Measurements from ENCODE around the gene MCRS1. TPM values are rescaled to one million over a fixed set of nuclear protein-coding genes. Genes with fewer than 3 reads are reported as not detected.

Gene MCRS1
- total RNA-seq, 4 donors from 2014 or later, result 31.2 to 57.2 (median 33.1) TPM

- TF ChIP-seq, protein P1, sequence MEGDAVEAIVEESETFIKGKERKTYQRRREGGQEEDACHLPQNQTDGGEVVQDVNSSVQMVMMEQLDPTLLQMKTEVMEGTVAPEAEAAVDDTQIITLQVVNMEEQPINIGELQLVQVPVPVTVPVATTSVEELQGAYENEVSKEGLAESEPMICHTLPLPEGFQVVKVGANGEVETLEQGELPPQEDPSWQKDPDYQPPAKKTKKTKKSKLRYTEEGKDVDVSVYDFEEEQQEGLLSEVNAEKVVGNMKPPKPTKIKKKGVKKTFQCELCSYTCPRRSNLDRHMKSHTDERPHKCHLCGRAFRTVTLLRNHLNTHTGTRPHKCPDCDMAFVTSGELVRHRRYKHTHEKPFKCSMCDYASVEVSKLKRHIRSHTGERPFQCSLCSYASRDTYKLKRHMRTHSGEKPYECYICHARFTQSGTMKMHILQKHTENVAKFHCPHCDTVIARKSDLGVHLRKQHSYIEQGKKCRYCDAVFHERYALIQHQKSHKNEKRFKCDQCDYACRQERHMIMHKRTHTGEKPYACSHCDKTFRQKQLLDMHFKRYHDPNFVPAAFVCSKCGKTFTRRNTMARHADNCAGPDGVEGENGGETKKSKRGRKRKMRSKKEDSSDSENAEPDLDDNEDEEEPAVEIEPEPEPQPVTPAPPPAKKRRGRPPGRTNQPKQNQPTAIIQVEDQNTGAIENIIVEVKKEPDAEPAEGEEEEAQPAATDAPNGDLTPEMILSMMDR (IDR thresholded peaks at IDR 0.05), result no peak
- DNase-seq (ENCODE audit: low spot score) (no peak), ATAC-seq (ENCODE audit: low FRiP score) (no peak)
Measured at GRCh38 chr12:49560695-49561094, 7.2 kb downstream of the MCRS1 start.

- TF ChIP-seq, protein P1 (IDR thresholded peaks at IDR 0.05), result no peak
- no peak for ATAC-seq (ENCODE audit: low FRiP score)
- DNase-seq (ENCODE audit: low spot score), result no peak
Measured at GRCh38 chr12:49559011-49559675, 8.8 kb downstream of the MCRS1 start.

DNA sequence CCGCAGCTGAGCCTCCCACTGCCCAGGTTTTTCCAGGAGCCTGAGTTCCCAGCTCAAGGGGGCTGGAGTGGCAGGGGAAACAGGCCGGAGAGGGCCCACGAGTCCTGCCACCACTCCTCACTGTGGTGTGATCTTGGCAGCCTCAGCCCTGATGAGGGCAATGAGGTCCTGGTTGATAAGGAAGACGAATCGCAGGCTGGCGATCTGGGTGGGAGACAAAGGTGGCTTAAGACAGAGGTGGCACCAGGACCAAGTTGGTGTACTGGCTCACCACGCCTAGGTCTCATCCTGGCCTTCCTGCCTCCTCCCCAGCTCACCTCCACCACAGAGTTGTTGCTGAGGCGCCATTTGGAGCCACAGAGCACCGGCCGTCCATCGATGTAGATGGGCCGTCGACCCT lies 9.4 kb downstream of the MCRS1 start:
- TF ChIP-seq, protein P1 (IDR thresholded peaks at IDR 0.05), result no peak
- no peak for ATAC-seq (ENCODE audit: low FRiP score)
- DNase-seq (ENCODE audit: low spot score), result no peak

- no peak for ATAC-seq (ENCODE audit: low FRiP score)
- DNase-seq (ENCODE audit: low spot score), result no peak
- TF ChIP-seq, protein P1 (IDR thresholded peaks at IDR 0.05), result no peak
Measured at GRCh38 chr12:49557917-49558215, 10.1 kb downstream of the MCRS1 start.

DNA sequence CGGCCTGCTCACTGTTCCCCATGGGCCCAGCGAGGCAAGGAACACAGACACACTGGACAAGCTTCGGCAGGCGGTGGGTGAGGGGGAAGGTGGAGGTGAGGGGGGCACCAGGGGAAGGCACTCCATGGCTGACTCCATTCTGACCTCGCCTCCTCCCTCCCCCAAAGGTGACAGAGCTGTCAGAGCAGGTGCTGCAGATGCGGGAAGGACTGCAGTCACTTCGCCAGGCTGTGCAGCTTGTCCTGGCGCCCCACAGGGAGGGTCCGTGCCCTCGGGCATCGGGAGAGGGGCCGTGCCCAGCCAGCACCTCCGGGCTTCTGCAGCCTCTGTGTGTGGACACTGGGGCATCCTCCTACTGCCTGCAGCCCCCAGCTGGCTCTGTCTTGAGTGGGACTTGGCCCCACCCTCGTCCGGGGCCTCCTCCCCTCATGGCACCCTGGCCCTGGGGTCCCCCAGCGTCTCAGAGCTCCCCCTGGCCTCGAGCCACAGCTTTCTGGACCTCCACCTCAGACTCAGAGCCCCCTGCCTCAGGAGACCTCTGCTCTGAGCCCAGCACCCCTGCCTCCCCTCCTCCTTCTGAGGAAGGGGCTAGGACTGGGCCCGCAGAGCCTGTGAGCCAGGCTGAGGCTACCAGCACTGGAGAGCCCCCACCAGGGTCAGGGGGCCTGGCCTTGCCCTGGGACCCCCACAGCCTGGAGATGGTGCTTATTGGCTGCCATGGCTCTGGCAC lies 10.6 kb downstream of the MCRS1 start:
- ATAC-seq (ENCODE audit: low FRiP score), result no peak
- TF ChIP-seq, protein P1 (IDR thresholded peaks at IDR 0.05), result no peak
- no peak for DNase-seq (ENCODE audit: low spot score)

DNA sequence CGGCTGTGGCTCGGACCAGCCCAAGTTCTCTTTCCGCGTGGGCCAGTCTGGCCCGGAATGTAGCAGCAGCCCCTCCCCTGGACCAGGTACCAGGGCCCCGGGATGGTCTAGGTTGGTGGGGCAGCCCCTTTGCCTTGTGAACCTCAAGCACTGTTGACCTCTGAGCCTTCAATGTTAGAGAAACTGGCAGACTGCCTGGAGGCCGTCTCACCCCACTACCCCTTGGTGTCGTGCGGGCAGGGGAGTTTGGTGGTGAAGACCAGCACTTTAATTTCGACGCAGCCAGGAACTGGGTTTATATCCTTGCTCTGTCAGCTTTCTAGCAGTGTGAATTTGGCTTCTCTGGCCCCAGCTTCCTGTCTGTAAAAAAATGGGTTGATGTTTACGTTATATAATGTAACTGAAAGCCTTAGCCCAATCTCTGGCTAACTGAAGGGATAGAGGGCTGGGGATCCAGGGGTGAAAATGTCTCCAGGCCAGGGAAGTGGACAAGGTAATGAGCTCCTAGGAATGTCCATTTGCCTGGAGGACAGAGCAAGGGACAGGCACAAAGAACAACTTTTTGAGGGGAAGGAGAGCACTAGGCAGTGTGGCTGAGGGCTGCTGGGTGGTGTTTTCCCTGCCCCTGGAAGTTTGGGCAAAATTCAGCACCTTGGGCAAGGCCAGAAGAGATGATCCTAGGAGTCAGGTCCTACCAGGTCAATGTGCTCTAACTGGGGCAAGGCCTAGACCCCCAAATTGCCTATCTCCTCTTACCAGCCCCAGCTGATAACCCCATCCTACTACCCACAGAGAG lies 11.4 kb downstream of the MCRS1 start:
- TF ChIP-seq, protein P1 (IDR thresholded peaks at IDR 0.05), result no peak
- ATAC-seq (ENCODE audit: low FRiP score) (no peak), DNase-seq (ENCODE audit: low spot score) (no peak)

Measured in omental fat pad (tissue), 4 donors.